GM12878 (cell line): ENCODE results near the gene ASCC3. TPM values are rescaled to one million over a fixed set of nuclear protein-coding genes. Genes with fewer than 3 reads are reported as not detected.

Source experiments
- ATAC-seq: fragments of 200-7000 bp; cut with Tn5 transposase; 3 replicates; pipeline ENCODE4 v1.9.1; 2020; ENCODE audit warnings: mild to moderate bottlenecking, moderate library complexity
- BruUV-seq: library from RNA; stranded (reverse); fragments of 400-500 nt; replicated peaks from 2 replicates; lab custom pipeline; 2021; lab: Mats Ljungman, UMichigan
- CTCF ChIA-PET: fragments of 300-600 bp; sonication (Branson Sonifier 250); formaldehyde crosslinking; extraction: SDS; loops from one replicate; lab custom pipeline; 2021; ENCODE audit warnings: inconsistent platforms; lab: Yijun Ruan, JAX
- POLR2A ChIA-PET: fragments of 350-600 bp; formaldehyde crosslinking; extraction: SDS; loops from one replicate; lab custom pipeline; 2021; ENCODE audit warnings: inconsistent platforms; lab: Charles Lee
- RAD21 ChIA-PET: fragments of 300-600 bp; sonication (Branson Sonifier 250); formaldehyde crosslinking; loops from one replicate; lab custom pipeline; 2023; ENCODE audit warnings: antibody characterized with exemption; ENCODE audit not compliant: unreplicated experiment; lab: Charles Lee
- SMC1A ChIA-PET: fragments of 300-600 bp; sonication (Branson Sonifier 250); formaldehyde crosslinking; loops from one replicate; lab custom pipeline; 2023; ENCODE audit not compliant: unreplicated experiment, uncharacterized antibody; lab: Charles Lee
- DNase-seq: peaks from one replicate; pipeline ENCODE4 v3.0.0-alpha.2; 2011; ENCODE audit warnings: low read depth, low spot score
- FAIRE-seq: peaks from 3 replicates; lab custom pipeline; 2011; peaks lifted over from hg19 to GRCh38; lab: Jason Lieb, UNC
- H2AFZ ChIP-seq: 2 replicates; pipeline ENCODE4 v1.6.0; 2011; ENCODE audit warnings: low read depth, low read length, control low read depth; ENCODE audit not compliant: control insufficient read depth
- H3K27ac ChIP-seq: 2 replicates; pipeline ENCODE4 v1.5.1; 2011; ENCODE audit warnings: control low read depth; ENCODE audit not compliant: control insufficient read depth, insufficient read depth
- H3K27me3 ChIP-seq, 2 experiments: replicated peaks in 1 of 2; 2 replicates each; pipeline versions ENCODE4 v1.6.0 to v1.6.1; 2011; ENCODE audit warnings: low read length in 1 of 2; ENCODE audit not compliant: control insufficient read depth in 2 of 2, insufficient read depth in 2 of 2
- H3K36me3 ChIP-seq, 2 experiments: 2 replicates each; pipeline ENCODE4 v1.5.1; 2011; ENCODE audit warnings: low read length in 1 of 2; ENCODE audit not compliant: control insufficient read depth in 2 of 2, insufficient read depth in 2 of 2
- H3K4me1 ChIP-seq: 2 replicates; pipeline ENCODE4 v1.6.1; 2011; ENCODE audit warnings: mild to moderate bottlenecking, low read length, moderate library complexity, mixed read lengths; ENCODE audit not compliant: control insufficient read depth, insufficient read depth
- H3K4me2 ChIP-seq: 2 replicates; pipeline ENCODE4 v1.6.0; 2011; ENCODE audit warnings: control low read depth; ENCODE audit not compliant: control insufficient read depth, insufficient read depth
- H3K4me3 ChIP-seq: fragments of 200-600 bp; sonication (generic); 2 replicates; pipeline ENCODE4 v1.5.1; 2016
- H3K79me2 ChIP-seq: 2 replicates; pipeline ENCODE4 v1.6.0; 2011; ENCODE audit warnings: low read length; ENCODE audit not compliant: control insufficient read depth, insufficient read depth
- H3K9ac ChIP-seq: 2 replicates; pipeline ENCODE4 v1.8.0; 2011; ENCODE audit warnings: low read length, control low read depth, mixed read lengths; ENCODE audit not compliant: control insufficient read depth, insufficient read depth
- H3K9me3 ChIP-seq: replicated peaks from 3 replicates; pipeline ENCODE4 v1.5.1; 2011; ENCODE audit warnings: mild to moderate bottlenecking, low read length; ENCODE audit not compliant: control insufficient read depth, insufficient read depth
- H4K20me1 ChIP-seq: 2 replicates; pipeline ENCODE4 v1.6.0; 2011; ENCODE audit not compliant: control insufficient read depth, insufficient read depth
- BCL11A ChIP-seq: IDR thresholded peaks from 2 replicates; pipeline ENCODE4 v1.6.1; 2011; ENCODE audit warnings: low read depth, low read length
- BRCA1 ChIP-seq: IDR thresholded peaks from 2 replicates; pipeline ENCODE4 v1.6.1; 2011; ENCODE audit warnings: low read depth, low read length, improper control_type of control experiment
- CREB1 ChIP-seq: IDR thresholded peaks from 2 replicates; pipeline ENCODE4 v1.6.1; 2012; ENCODE audit warnings: low read depth, mild to moderate bottlenecking, inconsistent platforms
- EGR1 ChIP-seq, 2 experiments: IDR thresholded peaks; 1 replicate in 1 of 2; 2 replicates in 1 of 2; pipeline ENCODE4 v1.6.1; 2011 to 2012; ENCODE audit warnings: low read depth in 2 of 2, low read length in 2 of 2, borderline replicate concordance in 1 of 2, mild to moderate bottlenecking in 1 of 2, moderate library complexity in 1 of 2
- NFYB ChIP-seq: IDR thresholded peaks from 2 replicates; pipeline ENCODE4 v1.6.1; 2011; ENCODE audit warnings: low read depth, mild to moderate bottlenecking, low read length, improper control_type of control experiment, moderate library complexity; ENCODE audit not compliant: insufficient read depth
- TARDBP ChIP-seq: IDR thresholded peaks from 2 replicates; pipeline ENCODE4 v1.6.1; 2016; ENCODE audit warnings: borderline replicate concordance
- ZBED1 ChIP-seq: IDR thresholded peaks from 2 replicates; pipeline ENCODE4 v1.6.1; 2016; ENCODE audit warnings: borderline replicate concordance
- ZNF384 ChIP-seq: IDR thresholded peaks from 2 replicates; pipeline ENCODE4 v1.6.1; 2012; ENCODE audit warnings: low read depth, mild to moderate bottlenecking, low read length, improper control_type of control experiment, borderline replicate concordance
- WGBS: methylation state at CpG from one replicate; pipeline ENCODE4 v1.1.6; 2016; ENCODE audit warnings: low lambda C conversion rate; ENCODE audit not compliant: insufficient replicate concordance, insufficient coverage; ENCODE audit errors: missing lambda C conversion rate; 5-methylcytosine and 5-hydroxymethylcytosine counted together
- in situ Hi-C: fragments of 300-500 bp; cut with MboI; formaldehyde crosslinking; loops from 9 replicates; pipeline ENCODE4 v1.14.3; 2018; ENCODE audit warnings: mixed read lengths
- intact Hi-C: fragments of 100-400 bp; cut with micrococcal nuclease; formaldehyde crosslinking; loops from one replicate; pipeline ENCODE4 v1.14.2; 2022; ENCODE audit not compliant: unreplicated experiment
- polyA plus RNA-seq, 11 experiments: library from polyadenylated mRNA; depleted of rRNA in 4 of 11; unstranded in 6 of 11; stranded (reverse) in 5 of 11; fragments of >200 nt; fragmentation: Nextera tagmentation in 4 of 11; fragmentation: Illumina TruSeq in 1 of 11; extraction: Ambion mirVana in 4 of 11; extraction: Trizol in 1 of 11; gene quantifications; 1 replicate in 1 of 11; 2 replicates in 10 of 11; pipeline versions ENCODE4 v1.2.1 to v1.2.3, GENCODE V29; 2011 to 2016; ENCODE audit warnings: inconsistent platforms in 2 of 11, missing spikeins in 2 of 11, low read depth in 1 of 11
- total RNA-seq, 4 experiments: library from RNA; depleted of rRNA in 3 of 4; stranded (reverse); fragments of >200 nt in 3 of 4; fragmentation: Illumina TruSeq in 1 of 4; extraction: Trizol in 1 of 4; gene quantifications; 2 replicates each; pipeline versions ENCODE4 v1.2.1 to v1.2.3, GENCODE V29; 2013 to 2021
- TF ChIP-seq, protein P1 (sequence below): IDR thresholded peaks from 2 replicates; pipeline ENCODE4 v1.6.1; 2011; ENCODE audit warnings: borderline replicate concordance, low read depth, mild to moderate bottlenecking, moderate library complexity, low read length; ENCODE audit not compliant: insufficient read depth, poor library complexity, severe bottlenecking
- TF ChIP-seq, protein P2 (sequence below): fragments of 450-650 bp; IDR thresholded peaks from 2 replicates; pipeline ENCODE4 v1.6.1; 2017; ENCODE audit warnings: mild to moderate bottlenecking, low read depth, inconsistent platforms; ENCODE audit not compliant: poor library complexity, severe bottlenecking
- TF ChIP-seq, protein P3 (sequence below): IDR thresholded peaks from 2 replicates; pipeline ENCODE4 v1.6.1; 2011; ENCODE audit warnings: low read depth, mild to moderate bottlenecking, low read length, moderate library complexity, borderline replicate concordance; ENCODE audit errors: extremely low read depth

The ASCC3 gene
- total and polyA plus RNA-seq, 10 of the 15 experiments (the other 5 are each of a cell fraction or from before 2014, with no cell fraction given), result 19.9 to 76.2 (median 55.9) TPM

DNA sequence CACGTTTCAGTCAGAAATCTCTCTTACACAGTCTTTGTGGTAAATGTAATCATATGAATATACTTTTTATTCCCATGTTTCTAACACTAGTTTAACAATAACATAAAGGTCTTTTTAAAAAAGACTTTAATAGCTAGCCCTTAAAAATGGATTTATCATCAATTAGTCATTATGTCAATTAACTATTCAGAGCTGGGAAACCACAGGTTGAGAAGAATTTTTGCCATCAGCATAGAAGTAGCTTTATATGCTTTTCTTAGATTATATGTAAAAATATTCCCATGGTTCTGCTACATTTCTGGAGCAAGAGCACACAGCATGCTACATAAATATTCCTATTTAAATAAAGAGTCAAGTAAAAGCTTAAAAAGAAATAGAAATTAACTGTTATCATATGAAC lies 35.5 kb downstream of the ASCC3 start (continued):
- TF ChIP-seq, protein P1, sequence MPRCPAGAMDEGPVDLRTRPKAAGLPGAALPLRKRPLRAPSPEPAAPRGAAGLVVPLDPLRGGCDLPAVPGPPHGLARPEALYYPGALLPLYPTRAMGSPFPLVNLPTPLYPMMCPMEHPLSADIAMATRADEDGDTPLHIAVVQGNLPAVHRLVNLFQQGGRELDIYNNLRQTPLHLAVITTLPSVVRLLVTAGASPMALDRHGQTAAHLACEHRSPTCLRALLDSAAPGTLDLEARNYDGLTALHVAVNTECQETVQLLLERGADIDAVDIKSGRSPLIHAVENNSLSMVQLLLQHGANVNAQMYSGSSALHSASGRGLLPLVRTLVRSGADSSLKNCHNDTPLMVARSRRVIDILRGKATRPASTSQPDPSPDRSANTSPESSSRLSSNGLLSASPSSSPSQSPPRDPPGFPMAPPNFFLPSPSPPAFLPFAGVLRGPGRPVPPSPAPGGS, result no peak
- TF ChIP-seq TARDBP, result no peak

DNA sequence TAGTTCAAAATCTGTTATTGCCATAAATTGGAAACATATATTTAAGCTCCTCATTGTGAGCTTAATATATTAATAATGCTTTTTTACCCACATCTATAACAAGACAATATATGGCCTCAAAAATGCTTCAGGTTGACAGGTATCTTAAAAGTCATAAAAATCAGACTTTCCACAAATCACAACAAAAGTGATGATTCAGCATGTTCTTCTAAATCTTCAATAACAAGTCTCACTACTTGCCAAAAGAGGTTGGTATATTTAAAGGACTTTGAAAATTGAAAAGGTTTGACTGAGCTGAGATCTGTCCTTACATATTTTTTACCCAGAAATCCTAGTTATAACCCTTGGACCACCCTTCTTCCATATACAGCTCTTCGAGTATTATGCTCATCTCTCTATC lies 41.7 kb downstream of the ASCC3 start:
- DNase-seq (no peak), ATAC-seq (no peak), FAIRE-seq (no peak)
- Histone ChIP-seq H3K9me3 (peaks cover 5% of the 10 kb centered on the region; the same call in 2 of the 3 replicates), H3K27ac (no peak overlapping the region), H3K79me2 (peaks cover 3% of the 10 kb centered on the region), H3K36me3 (no peaks in the 10 kb centered on the region; a peak in 1 of 4 replicates), H3K27me3 (no peaks in the 10 kb centered on the region), H3K9ac (no peak overlapping the region), H3K4me3 (no peak overlapping the region), H3K4me1 (no peaks in the 10 kb centered on the region), H3K4me2 (no peak overlapping the region), H4K20me1 (no peaks in the 10 kb centered on the region), H2AFZ (no peak overlapping the region)
- intact Hi-C loops, result no loop called here
- SMC1A ChIA-PET, result no interaction called here
- RAD21 ChIA-PET, result no interaction called here
- POLR2A ChIA-PET, result interaction anchor here (1.0 kb wide), 1 partner anchor 36 kb away, joined by 3 read pairs; no protein-coding TSS in a partner anchor
- in situ Hi-C loops, result no loop called here
- WGBS, result 96% methylated on average over 1 of the region's 1 CpG
- BruUV-seq, result no TSS peak
- CTCF ChIA-PET, result interaction anchor here (0.8 to 1.0 kb wide), 2 partner anchors 29 to 35 kb away, joined by 3 read pairs; no protein-coding TSS in a partner anchor
- TF ChIP-seq, protein P2, sequence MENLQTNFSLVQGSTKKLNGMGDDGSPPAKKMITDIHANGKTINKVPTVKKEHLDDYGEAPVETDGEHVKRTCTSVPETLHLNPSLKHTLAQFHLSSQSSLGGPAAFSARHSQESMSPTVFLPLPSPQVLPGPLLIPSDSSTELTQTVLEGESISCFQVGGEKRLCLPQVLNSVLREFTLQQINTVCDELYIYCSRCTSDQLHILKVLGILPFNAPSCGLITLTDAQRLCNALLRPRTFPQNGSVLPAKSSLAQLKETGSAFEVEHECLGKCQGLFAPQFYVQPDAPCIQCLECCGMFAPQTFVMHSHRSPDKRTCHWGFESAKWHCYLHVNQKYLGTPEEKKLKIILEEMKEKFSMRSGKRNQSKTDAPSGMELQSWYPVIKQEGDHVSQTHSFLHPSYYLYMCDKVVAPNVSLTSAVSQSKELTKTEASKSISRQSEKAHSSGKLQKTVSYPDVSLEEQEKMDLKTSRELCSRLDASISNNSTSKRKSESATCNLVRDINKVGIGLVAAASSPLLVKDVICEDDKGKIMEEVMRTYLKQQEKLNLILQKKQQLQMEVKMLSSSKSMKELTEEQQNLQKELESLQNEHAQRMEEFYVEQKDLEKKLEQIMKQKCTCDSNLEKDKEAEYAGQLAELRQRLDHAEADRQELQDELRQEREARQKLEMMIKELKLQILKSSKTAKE, result no peak
- TF ChIP-seq CREB1 (no peak), BCL11A (no peak), ZNF384 (no peak), ZBED1 (no peak), NFYB (no peak), EGR1 (IDR thresholded peaks at IDR 0.05; ENCODE audit: borderline replicate concordance in 1 of 2, low read depth in 2 of 2, low read length in 2 of 2) (no peak), BRCA1 (no peak)
- TF ChIP-seq, protein P3, sequence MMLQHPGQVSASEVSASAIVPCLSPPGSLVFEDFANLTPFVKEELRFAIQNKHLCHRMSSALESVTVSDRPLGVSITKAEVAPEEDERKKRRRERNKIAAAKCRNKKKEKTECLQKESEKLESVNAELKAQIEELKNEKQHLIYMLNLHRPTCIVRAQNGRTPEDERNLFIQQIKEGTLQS, result no peak
- TF ChIP-seq, all 136 proteins: peak for 0
